Neural crest cell (in vitro differentiated cells): ENCODE results near the gene OXSR1. TPM values are rescaled to one million over a fixed set of nuclear protein-coding genes. Genes with fewer than 3 reads are reported as not detected.

Experiments
- DNase-seq: peaks from one replicate; pipeline ENCODE4 v3.0.0; 2021; ENCODE audit warnings: low read depth, mixed read lengths, low spot score
- H3K27ac Mint-ChIP-seq: one replicate; pipeline ENCODE4 v1.8.0; 2021; ENCODE audit warnings: mild to moderate bottlenecking, mixed read lengths; ENCODE audit not compliant: unreplicated experiment
- H3K27me3 Mint-ChIP-seq: 2 replicates; pipeline ENCODE4 v1.8.0; 2021; ENCODE audit warnings: low read depth, mild to moderate bottlenecking, mixed read lengths
- H3K36me3 Mint-ChIP-seq: 2 replicates; pipeline ENCODE4 v1.8.0; 2021; ENCODE audit warnings: low read depth, mild to moderate bottlenecking, mixed read lengths
- H3K4me1 Mint-ChIP-seq: 2 replicates; pipeline ENCODE4 v1.8.0; 2021; ENCODE audit warnings: mixed read lengths
- H3K4me3 Mint-ChIP-seq: one replicate; pipeline ENCODE4 v1.8.0; 2021; ENCODE audit warnings: mild to moderate bottlenecking, mixed read lengths
- H3K9me3 Mint-ChIP-seq: 2 replicates; pipeline ENCODE4 v1.8.0; 2021; ENCODE audit warnings: mixed read lengths
- CTCF ChIP-seq: fragments of 200-600 bp; sonication (generic); conservative IDR thresholded peaks from 2 replicates; pipeline ENCODE4 v1.5.0; 2021; ENCODE audit warnings: antibody characterized with exemption, mild to moderate bottlenecking
- total RNA-seq: library from RNA; stranded (reverse); gene quantifications from 2 replicates; pipeline ENCODE4 v1.2.1, GENCODE V29; 2021

OXSR1 gene
- total RNA-seq, 1 donor from 2014 or later: 48.4 TPM

- no peak overlapping the region for H3K4me3 Mint-ChIP-seq
These were observed 39.0 kb upstream of the OXSR1 start for GRCh38 chr3:38126121-38126892.

DNA sequence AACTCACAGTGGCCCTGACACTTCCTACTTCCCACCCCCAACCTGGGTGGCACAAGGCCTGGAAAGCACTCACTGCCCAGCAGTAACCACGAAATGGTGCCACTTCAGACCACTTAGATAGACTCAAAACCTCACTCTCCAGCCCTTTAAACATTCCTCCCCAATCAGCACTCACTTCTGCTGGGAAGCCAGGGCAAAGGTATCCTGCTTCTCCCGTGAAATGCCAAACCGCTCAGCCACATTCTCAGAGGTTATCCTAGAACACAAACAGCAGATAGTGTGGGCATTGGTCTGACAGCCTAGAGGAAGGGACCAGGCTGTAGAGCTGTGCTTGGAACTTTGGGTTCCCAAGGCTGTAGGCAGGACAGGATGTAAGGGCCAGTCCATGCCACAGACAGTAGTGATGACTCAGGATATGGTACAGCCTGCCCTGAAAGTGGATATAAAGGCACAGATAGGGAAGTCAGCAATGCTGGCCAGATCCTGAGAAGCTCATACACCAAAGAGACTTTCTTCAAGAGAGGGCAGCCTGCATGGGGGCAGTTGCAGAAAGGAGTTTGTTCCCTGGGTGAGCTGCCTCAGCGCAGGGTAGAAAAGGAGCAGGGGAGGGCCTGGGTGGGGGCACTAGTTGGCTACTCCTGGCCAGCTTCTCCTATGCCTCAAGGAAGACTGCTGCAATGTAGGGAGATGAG is 37.6 kb upstream of the OXSR1 start:
- no peak for DNase-seq
- H3K9me3 Mint-ChIP-seq: no peaks in the 10 kb centered on the region
- TF ChIP-seq CTCF: no peak
- peak overlapping the region; percentile 44 for H3K4me3 Mint-ChIP-seq
- H3K27me3 Mint-ChIP-seq: no peaks in the 10 kb centered on the region
- peaks cover 17% of the 10 kb centered on the region for H3K36me3 Mint-ChIP-seq
- no peaks in the 10 kb centered on the region for H3K4me1 Mint-ChIP-seq
- no peak overlapping the region for H3K27ac Mint-ChIP-seq

More at GRCh38 chr3:38126121-38126892, 39.0 kb upstream of the OXSR1 start:
- H3K27me3 Mint-ChIP-seq: no peaks in the 10 kb centered on the region
- DNase-seq: no peak
- no peak for TF ChIP-seq CTCF
- no peaks in the 10 kb centered on the region for H3K4me1 Mint-ChIP-seq
- H3K27ac Mint-ChIP-seq: no peak overlapping the region
- no peaks in the 10 kb centered on the region for H3K9me3 Mint-ChIP-seq
- peaks cover 19% of the 10 kb centered on the region for H3K36me3 Mint-ChIP-seq

GRCh38 chr3:38128303-38128655 is 37.1 kb upstream of the OXSR1 start:
- Mint-ChIP-seq H3K27me3 (no peaks in the 10 kb centered on the region), H3K4me1 (no peaks in the 10 kb centered on the region), H3K9me3 (no peaks in the 10 kb centered on the region), H3K36me3 (peaks cover 13% of the 10 kb centered on the region), H3K27ac (no peak overlapping the region), H3K4me3 (no peak overlapping the region)
- DNase-seq: no peak
- no peak for TF ChIP-seq CTCF

DNA sequence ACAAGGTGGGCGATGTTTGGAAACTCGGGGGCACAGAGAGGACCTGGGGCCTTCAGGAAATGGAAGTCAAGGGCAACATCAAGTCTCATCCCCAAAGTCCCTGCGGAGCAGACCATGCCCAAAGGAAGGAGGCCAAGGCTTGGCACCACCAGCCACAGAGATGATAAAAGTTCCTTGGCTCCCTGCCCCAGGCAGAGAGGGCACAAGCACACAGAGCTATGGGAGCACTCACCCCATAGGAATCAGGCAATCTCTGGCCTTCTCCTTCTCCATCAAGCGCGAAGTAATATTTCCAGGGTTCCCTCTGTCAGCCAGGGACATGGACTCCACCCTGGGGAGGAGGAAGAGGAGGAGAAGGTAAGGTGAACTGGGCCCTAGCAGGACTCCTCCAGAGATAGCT is 36.3 kb upstream of the OXSR1 start:
- Mint-ChIP-seq H3K4me1 (no peaks in the 10 kb centered on the region), H3K27me3 (no peaks in the 10 kb centered on the region), H3K27ac (no peak overlapping the region), H3K36me3 (peaks cover 13% of the 10 kb centered on the region), H3K4me3 (no peak overlapping the region), H3K9me3 (no peaks in the 10 kb centered on the region)
- TF ChIP-seq CTCF: no peak
- no peak for DNase-seq

DNA sequence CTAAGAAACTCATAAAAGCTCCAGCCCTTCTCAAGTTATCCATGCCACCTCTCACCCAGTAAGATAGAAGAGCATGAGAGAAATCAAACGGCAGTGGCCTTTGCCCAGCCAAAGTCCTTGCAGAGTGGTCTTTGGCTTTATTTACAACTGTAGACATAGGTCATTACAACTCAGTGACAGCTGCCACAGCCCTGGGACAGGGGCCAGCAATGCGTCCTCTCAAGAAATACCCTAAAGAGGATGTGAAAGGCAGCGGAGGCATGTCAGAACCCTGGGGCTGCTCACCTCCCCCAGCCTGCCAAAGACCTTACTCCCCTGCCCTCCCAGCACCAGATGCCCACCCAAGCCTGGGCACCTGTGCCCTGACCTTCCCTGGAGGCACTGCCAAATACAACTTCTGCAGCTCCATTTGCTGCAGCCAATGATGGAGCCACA is 34.7 kb upstream of the OXSR1 start:
- DNase-seq: no peak
- Mint-ChIP-seq H3K4me1 (peaks cover 8% of the 10 kb centered on the region), H3K9me3 (no peaks in the 10 kb centered on the region), H3K4me3 (no peak overlapping the region), H3K27ac (no peak overlapping the region), H3K27me3 (no peaks in the 10 kb centered on the region), H3K36me3 (peaks cover 5% of the 10 kb centered on the region)
- no peak for TF ChIP-seq CTCF
